PC-3 (cell line): ENCODE data around the gene BRAT1. TPM values are rescaled to one million over a fixed set of nuclear protein-coding genes. Genes with fewer than 3 reads are reported as not detected.

Source experiments
- ATAC-seq: fragments of 200-7000 bp; cut with Tn5 transposase; 2 replicates; pipeline ENCODE4 v1.9.1; 2020; ENCODE audit warnings: mild to moderate bottlenecking, moderate library complexity
- BruUV-seq: library from RNA; stranded (reverse); fragments of 400-500 nt; replicated peaks from 2 replicates; lab custom pipeline; 2021; lab: Mats Ljungman, UMichigan
- CTCF ChIA-PET: fragments of 300-600 bp; sonication (Branson Sonifier 250); formaldehyde crosslinking; loops from one replicate; lab custom pipeline; 2022; ENCODE audit warnings: antibody characterized with exemption; lab: Charles Lee
- POLR2A ChIA-PET: fragments of 300-600 bp; sonication (Branson Sonifier 250); formaldehyde crosslinking; loops from one replicate; lab custom pipeline; 2022; ENCODE audit warnings: antibody characterized with exemption; ENCODE audit not compliant: unreplicated experiment; lab: Charles Lee
- DNase-seq: peaks from one replicate; pipeline ENCODE4 v3.0.0-alpha.2; 2015
- H2AFZ ChIP-seq: fragments of 300-600 bp; sonication (generic); 2 replicates; pipeline ENCODE4 v1.6.0; 2016; ENCODE audit warnings: antibody characterized with exemption, low read length
- H3F3A ChIP-seq: fragments of 300-600 bp; sonication (generic); one replicate; pipeline ENCODE4 v1.6.0; 2017; ENCODE audit warnings: antibody characterized with exemption, low read length, control low read depth, mild to moderate bottlenecking; ENCODE audit not compliant: unreplicated experiment
- H3K27ac ChIP-seq: fragments of 300-600 bp; sonication (generic); 2 replicates; pipeline ENCODE4 v1.5.1; 2016; ENCODE audit warnings: mild to moderate bottlenecking, low read length
- H3K27me3 ChIP-seq: fragments of 300-600 bp; sonication (generic); 2 replicates; pipeline ENCODE4 v1.6.1; 2016; ENCODE audit warnings: low read length, mixed read lengths
- H3K36me3 ChIP-seq: fragments of 300-600 bp; sonication (generic); 2 replicates; pipeline ENCODE4 v1.6.1; 2016; ENCODE audit warnings: low read depth, mixed run types, low read length, mixed read lengths
- H3K4me1 ChIP-seq: fragments of 300-600 bp; sonication (generic); 2 replicates; pipeline ENCODE4 v1.5.1; 2016; ENCODE audit warnings: low read length; ENCODE audit not compliant: insufficient read depth
- H3K4me2 ChIP-seq: fragments of 300-600 bp; sonication (generic); 2 replicates; pipeline ENCODE4 v1.6.0; 2016; ENCODE audit warnings: low read length
- H3K4me3 ChIP-seq: fragments of 300-600 bp; sonication (generic); 2 replicates; pipeline ENCODE4 v1.5.1; 2016; ENCODE audit warnings: mild to moderate bottlenecking, low read length, mixed read lengths
- H3K79me2 ChIP-seq: fragments of 300-600 bp; sonication (generic); 2 replicates; pipeline ENCODE4 v1.6.1; 2017; ENCODE audit warnings: low read length, mixed read lengths
- H3K9ac ChIP-seq: fragments of 300-600 bp; sonication (generic); 2 replicates; pipeline ENCODE4 v1.6.0; 2016; ENCODE audit warnings: mild to moderate bottlenecking, low read length
- H3K9me2 ChIP-seq: fragments of 300-600 bp; sonication (generic); replicated peaks from 2 replicates; pipeline ENCODE4 v1.6.1; 2016; ENCODE audit warnings: mixed run types, low read length, mixed read lengths
- H3K9me3 ChIP-seq: fragments of 300-600 bp; sonication (generic); 2 replicates; pipeline ENCODE4 v1.6.1; 2016; ENCODE audit warnings: low read length, mixed read lengths
- H4K20me1 ChIP-seq: fragments of 300-600 bp; sonication (generic); 2 replicates; pipeline ENCODE4 v1.6.1; 2016; ENCODE audit warnings: low read length, mixed read lengths
- CTCF ChIP-seq: fragments of 300-600 bp; sonication (generic); conservative IDR thresholded peaks from 2 replicates; pipeline ENCODE4 v1.5.1; 2017; ENCODE audit warnings: antibody characterized with exemption, low read depth, mild to moderate bottlenecking, low read length
- EZH2 ChIP-seq: fragments of 300-600 bp; sonication (generic); IDR thresholded peaks from one replicate; pipeline ENCODE4 v1.6.1; 2017; ENCODE audit warnings: antibody characterized with exemption, mild to moderate bottlenecking, low read length; ENCODE audit not compliant: unreplicated experiment
- EZH2phosphoT487 ChIP-seq: fragments of 300-600 bp; sonication (generic); IDR thresholded peaks from 2 replicates; pipeline ENCODE4 v1.6.1; 2018; ENCODE audit warnings: mild to moderate bottlenecking, antibody characterized with exemption, low read length, borderline replicate concordance
- intact Hi-C: fragments of 100-400 bp; cut with micrococcal nuclease; formaldehyde crosslinking; loops from 2 replicates; pipeline ENCODE4 v1.9.0; 2023
- total RNA-seq: library from RNA; depleted of rRNA; stranded (reverse); fragments of >200 nt; gene quantifications from 2 replicates; pipeline ENCODE4 v1.2.3, GENCODE V29; 2014

The BRAT1 gene
- total RNA-seq, 1 experiment from 2014 or later, result 65.2 TPM

GRCh38 chr7:2515424-2516193 is 39.7 kb downstream of the BRAT1 start:
- Histone ChIP-seq H3K4me1 (peaks cover 29% of the 10 kb centered on the region), H3K4me2 (no peak overlapping the region), H3K27ac (no peak overlapping the region), H3K9me2 (no peaks in the 10 kb centered on the region), H3K36me3 (no peaks in the 10 kb centered on the region), H3K79me2 (no peaks in the 10 kb centered on the region), H4K20me1 (no peaks in the 10 kb centered on the region), H3K4me3 (no peak overlapping the region), H3F3A (no peaks in the 10 kb centered on the region), H3K9ac (no peak overlapping the region), H3K27me3 (no peaks in the 10 kb centered on the region), H3K9me3 (no peaks in the 10 kb centered on the region), H2AFZ (no peak overlapping the region)
- no TSS peak for BruUV-seq
- ATAC-seq (no peak), DNase-seq (no peak)
- CTCF ChIA-PET, result no interaction called here
- no peak for TF ChIP-seq EZH2
- no peak for TF ChIP-seq CTCF
- no peak for TF ChIP-seq EZH2phosphoT487
- POLR2A ChIA-PET, result no interaction called here
- intact Hi-C loops, result loop anchor here (5.0 kb wide), 1 partner anchor 38 kb away; the partner anchor contains the start of gene GRIFIN

- Histone ChIP-seq H3K27me3 (no peaks in the 10 kb centered on the region), H3K9me3 (no peaks in the 10 kb centered on the region), H3K36me3 (no peaks in the 10 kb centered on the region), H3K9ac (no peak overlapping the region), H3K9me2 (no peaks in the 10 kb centered on the region), H2AFZ (no peak overlapping the region), H3K79me2 (no peaks in the 10 kb centered on the region), H3K4me1 (peaks cover 23% of the 10 kb centered on the region), H3K4me3 (no peak overlapping the region), H3K4me2 (no peak overlapping the region), H3F3A (no peaks in the 10 kb centered on the region), H4K20me1 (no peaks in the 10 kb centered on the region), H3K27ac (no peak overlapping the region)
- BruUV-seq, result no TSS peak
- ATAC-seq, result no peak
- DNase-seq, result no peak
- TF ChIP-seq EZH2, result no peak
- no peak for TF ChIP-seq CTCF
- intact Hi-C loops, result loop anchor here (5.0 kb wide), 1 partner anchor 37 kb away; the partner anchor contains the start of gene GRIFIN
- CTCF ChIA-PET, result no interaction called here
- POLR2A ChIA-PET, result no interaction called here
Measured at GRCh38 chr7:2514473-2515423, 40.6 kb downstream of the BRAT1 start.
